Mucosa of stomach (tissue), 1 donor: ENCODE measurements around the gene PRRT1B.
"Not testable (repeated sequence)": the region's sequence is repeated elsewhere in the genome, so short reads cannot be mapped to it uniquely, and the experiment has no call there.

Experiments used
- H3K27me3 ChIP-seq: one replicate; pipeline ENCODE4 v1.7.0; 2013; ENCODE audit warnings: mild to moderate bottlenecking, low read length; ENCODE audit not compliant: control insufficient read depth, insufficient read depth
- H3K36me3 ChIP-seq: one replicate; pipeline ENCODE4 v1.7.0; 2013; ENCODE audit warnings: low read length; ENCODE audit not compliant: control insufficient read depth, insufficient read depth
- H3K4me1 ChIP-seq: one replicate; pipeline ENCODE4 v1.7.0; 2013; ENCODE audit warnings: mild to moderate bottlenecking, low read length; ENCODE audit not compliant: control insufficient read depth, insufficient read depth
- H3K4me3 ChIP-seq: one replicate; pipeline ENCODE4 v1.7.0; 2013; ENCODE audit warnings: low read length
- H3K9ac ChIP-seq: one replicate; pipeline ENCODE4 v1.7.0; 2013; ENCODE audit warnings: mild to moderate bottlenecking, low read length, moderate library complexity
- H3K9me3 ChIP-seq: one replicate; pipeline ENCODE4 v1.7.0; 2013; ENCODE audit warnings: mild to moderate bottlenecking, low read length, moderate library complexity; ENCODE audit not compliant: control insufficient read depth
- donor health status: Pancreatic carcinoma.

The PRRT1B gene

DNA sequence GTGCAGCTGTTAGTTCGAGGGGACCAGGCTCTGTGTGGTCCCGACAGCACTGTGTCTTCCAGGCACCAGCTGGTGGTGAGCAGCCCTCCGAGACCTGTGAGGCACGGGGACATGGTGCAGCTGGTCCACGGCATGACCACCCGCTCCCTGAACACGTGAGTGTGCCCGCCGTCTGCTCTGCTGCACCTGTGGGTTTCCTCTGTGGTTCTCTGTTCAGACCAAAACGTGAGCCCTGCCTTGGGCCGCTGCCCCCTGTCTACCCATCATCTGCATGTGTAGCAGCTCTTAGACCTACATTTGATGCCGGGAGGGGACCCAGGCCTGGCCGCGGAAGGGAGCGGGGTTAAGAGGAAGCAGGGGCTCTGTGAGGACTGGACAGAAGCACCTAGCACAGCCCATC is 32.1 kb upstream of the PRRT1B start:
- no peak overlapping the region for H3K4me3 ChIP-seq
- H3K4me1 ChIP-seq = no peaks in the 10 kb centered on the region
- no peaks in the 10 kb centered on the region for H3K9me3 ChIP-seq
- H3K36me3 ChIP-seq = peaks cover 7% of the 10 kb centered on the region
- H3K9ac ChIP-seq = no peak overlapping the region
- H3K27me3 ChIP-seq = no peaks in the 10 kb centered on the region

GRCh38 chr9:131515559-131516031 is 29.7 kb upstream of the PRRT1B start:
- not testable (repeated sequence) for H3K9me3 ChIP-seq, H3K4me3 ChIP-seq
- H3K36me3 ChIP-seq = peaks cover 26% of the 10 kb centered on the region

GRCh38 chr9:131516100-131516499 is 29.2 kb upstream of the PRRT1B start:
- Histone ChIP-seq H3K9me3 (no peaks in the 10 kb centered on the region), H3K27me3 (no peaks in the 10 kb centered on the region), H3K36me3 (peaks cover 25% of the 10 kb centered on the region), H3K4me1 (no peaks in the 10 kb centered on the region), H3K4me3 (no peak overlapping the region), H3K9ac (no peak overlapping the region)

More at GRCh38 chr9:131515559-131516031, 29.7 kb upstream of the PRRT1B start:
- H3K27me3 ChIP-seq, H3K4me1 ChIP-seq, H3K9ac ChIP-seq: not testable (repeated sequence)

GRCh38 chr9:131516930-131517329 is 28.4 kb upstream of the PRRT1B start:
- peaks cover 20% of the 10 kb centered on the region for H3K36me3 ChIP-seq

GRCh38 chr9:131517761-131518190 is 27.5 kb upstream of the PRRT1B start:
- no peaks in the 10 kb centered on the region for H3K27me3 ChIP-seq
- H3K36me3 ChIP-seq = peaks cover 20% of the 10 kb centered on the region
- no peaks in the 10 kb centered on the region for H3K4me1 ChIP-seq
- H3K4me3 ChIP-seq = no peak overlapping the region
- no peaks in the 10 kb centered on the region for H3K9me3 ChIP-seq
- H3K9ac ChIP-seq = no peak overlapping the region

More at GRCh38 chr9:131516930-131517329, 28.4 kb upstream of the PRRT1B start:
- Histone ChIP-seq H3K4me3 (no peak overlapping the region), H3K9me3 (no peaks in the 10 kb centered on the region), H3K9ac (no peak overlapping the region), H3K27me3 (no peaks in the 10 kb centered on the region), H3K4me1 (no peaks in the 10 kb centered on the region)

DNA sequence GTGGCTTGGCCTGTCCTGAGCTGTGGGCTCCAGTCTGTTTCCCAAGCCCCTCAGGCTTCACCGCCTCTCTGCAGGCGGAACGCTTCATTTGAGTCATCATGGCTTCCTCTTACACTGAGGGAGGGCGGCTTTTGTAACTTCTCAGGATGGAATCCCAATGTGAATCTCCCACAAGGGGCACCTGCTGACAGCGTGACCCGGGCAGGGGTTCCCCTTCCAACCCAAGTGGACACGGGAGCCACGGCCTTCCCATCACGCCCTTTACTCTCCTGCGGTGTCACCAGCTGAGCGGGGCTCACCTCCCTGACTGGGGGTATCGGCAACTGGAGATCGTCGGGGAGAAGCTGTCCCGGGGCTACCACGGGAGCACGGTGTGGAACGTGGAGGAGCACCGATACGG is 26.8 kb upstream of the PRRT1B start:
- no peak overlapping the region for H3K9ac ChIP-seq
- no peaks in the 10 kb centered on the region for H3K9me3 ChIP-seq
- H3K4me3 ChIP-seq = no peak overlapping the region
- peaks cover 28% of the 10 kb centered on the region for H3K36me3 ChIP-seq
- no peaks in the 10 kb centered on the region for H3K4me1 ChIP-seq
- no peaks in the 10 kb centered on the region for H3K27me3 ChIP-seq

GRCh38 chr9:131520503-131520902 is 24.8 kb upstream of the PRRT1B start:
- Histone ChIP-seq H3K27me3 (no peaks in the 10 kb centered on the region), H3K4me1 (no peaks in the 10 kb centered on the region), H3K36me3 (peaks cover 28% of the 10 kb centered on the region), H3K9me3 (no peaks in the 10 kb centered on the region), H3K4me3 (no peak overlapping the region), H3K9ac (no peak overlapping the region)

DNA sequence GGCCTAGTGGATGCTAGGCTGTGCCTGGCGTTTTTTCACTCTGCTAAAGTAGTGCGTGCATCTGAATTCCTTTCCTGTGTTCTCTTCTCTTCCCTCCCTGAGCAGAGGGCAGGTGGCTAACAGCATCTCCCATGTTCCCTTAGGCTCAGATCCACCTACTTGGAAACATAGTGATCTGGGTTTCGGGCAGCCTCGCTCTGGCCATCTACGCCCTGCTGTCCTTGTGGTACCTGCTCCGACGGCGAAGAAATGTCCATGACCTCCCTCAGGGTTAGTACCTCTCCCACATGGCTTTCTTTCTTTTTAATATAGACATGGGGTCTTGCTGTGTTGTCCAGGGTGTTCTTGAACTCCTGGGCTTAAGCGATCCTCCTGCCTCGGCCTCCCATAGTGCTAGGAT is 24.1 kb upstream of the PRRT1B start:
- no peaks in the 10 kb centered on the region for H3K4me1 ChIP-seq
- H3K27me3 ChIP-seq = no peaks in the 10 kb centered on the region
- H3K4me3 ChIP-seq = no peak overlapping the region
- no peaks in the 10 kb centered on the region for H3K9me3 ChIP-seq
- no peak overlapping the region for H3K9ac ChIP-seq
- H3K36me3 ChIP-seq = peaks cover 28% of the 10 kb centered on the region

DNA sequence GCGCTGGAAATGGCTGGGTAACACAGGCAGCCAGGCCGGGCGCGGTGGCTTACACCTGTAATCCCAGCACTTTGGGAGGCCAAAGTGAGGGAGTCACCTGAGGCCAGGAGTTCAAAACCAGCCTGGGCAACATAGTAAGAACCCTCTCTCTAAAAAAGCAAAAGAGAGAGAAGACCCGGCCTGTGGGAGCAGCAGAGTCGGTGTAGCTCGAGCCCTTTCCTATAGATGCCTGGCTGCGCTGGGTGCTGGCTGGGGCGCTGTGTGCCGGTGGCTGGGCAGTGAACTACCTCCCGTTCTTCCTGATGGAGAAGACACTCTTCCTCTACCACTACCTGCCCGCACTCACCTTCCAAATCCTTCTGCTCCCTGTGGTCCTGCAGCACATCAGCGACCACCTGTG is 23.5 kb upstream of the PRRT1B start:
- Histone ChIP-seq H3K4me1 (no peaks in the 10 kb centered on the region), H3K9me3 (no peaks in the 10 kb centered on the region), H3K4me3 (no peak overlapping the region), H3K27me3 (no peaks in the 10 kb centered on the region), H3K36me3 (peaks cover 28% of the 10 kb centered on the region), H3K9ac (no peak overlapping the region)

- H3K4me3 ChIP-seq = no peak overlapping the region
- H3K9ac ChIP-seq = no peak overlapping the region
- no peaks in the 10 kb centered on the region for H3K9me3 ChIP-seq
- no peaks in the 10 kb centered on the region for H3K4me1 ChIP-seq
- H3K27me3 ChIP-seq = no peaks in the 10 kb centered on the region
- peaks cover 28% of the 10 kb centered on the region for H3K36me3 ChIP-seq
Observed at GRCh38 chr9:131522257-131523085, 22.9 kb upstream of the PRRT1B start.

- peaks cover 28% of the 10 kb centered on the region for H3K36me3 ChIP-seq
- H3K9me3 ChIP-seq = no peaks in the 10 kb centered on the region
- H3K9ac ChIP-seq = no peak overlapping the region
- H3K4me3 ChIP-seq = no peak overlapping the region
- no peaks in the 10 kb centered on the region for H3K27me3 ChIP-seq
- H3K4me1 ChIP-seq = no peaks in the 10 kb centered on the region
Observed at GRCh38 chr9:131523086-131523388, 22.3 kb upstream of the PRRT1B start.

DNA sequence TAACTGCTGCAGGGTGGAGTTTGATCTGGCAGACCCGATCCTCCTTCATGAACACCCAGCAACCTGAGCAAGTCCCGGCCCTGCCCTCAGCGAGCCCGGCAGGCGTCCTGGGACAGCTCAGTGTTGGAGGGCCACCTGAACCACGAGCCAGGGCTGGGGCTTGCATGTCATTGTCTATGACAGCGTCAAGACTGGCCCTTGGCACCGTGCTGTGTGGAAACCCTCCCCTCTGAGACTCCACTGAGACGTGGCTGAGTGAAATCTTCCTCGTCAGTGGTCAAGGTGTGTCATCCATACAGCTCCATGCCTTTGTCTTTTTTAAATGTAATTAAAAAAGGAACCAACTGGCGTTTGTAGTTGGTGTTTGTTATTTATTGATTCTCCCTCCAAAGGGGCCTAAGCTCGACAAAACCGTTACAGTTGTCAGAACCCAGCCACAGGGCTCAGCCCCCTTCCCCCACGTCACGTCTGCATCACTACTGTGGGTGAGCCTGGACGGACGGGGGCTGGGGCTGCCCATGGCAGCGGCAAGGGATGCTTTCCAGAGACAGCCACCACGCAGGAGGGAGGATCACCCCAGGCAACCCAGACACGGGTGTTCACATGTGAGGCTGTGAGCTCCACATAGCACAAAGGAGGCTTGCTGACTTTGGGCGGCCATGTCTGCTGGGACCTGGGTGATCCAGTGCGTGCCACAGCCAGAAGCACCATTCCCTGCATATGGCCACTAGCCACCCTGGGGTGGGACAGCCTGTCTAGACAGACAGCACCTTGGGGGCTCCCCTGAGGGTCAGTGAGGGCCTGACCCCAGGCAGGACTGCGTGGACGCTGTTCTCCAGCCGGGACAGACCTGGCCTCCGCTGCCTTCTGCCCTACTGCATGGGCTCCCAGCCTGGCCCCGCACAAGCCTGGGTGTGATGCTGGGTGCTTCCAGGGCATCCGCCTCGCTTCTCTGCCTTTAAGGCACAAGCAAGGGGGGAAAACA is 21.6 kb upstream of the PRRT1B start:
- H3K9me3 ChIP-seq = no peaks in the 10 kb centered on the region
- no peaks in the 10 kb centered on the region for H3K4me1 ChIP-seq
- no peaks in the 10 kb centered on the region for H3K27me3 ChIP-seq
- no peak overlapping the region for H3K9ac ChIP-seq
- H3K4me3 ChIP-seq = no peak overlapping the region
- H3K36me3 ChIP-seq = peaks cover 23% of the 10 kb centered on the region
